SK-N-SH (cell line): ENCODE measurements around the gene CCNJL. TPM values are rescaled to one million over a fixed set of nuclear protein-coding genes. Genes with fewer than 3 reads are reported as not detected.

Experiments
- CTCF ChIA-PET: fragments of 300-600, 350-600 bp; formaldehyde crosslinking; extraction: SDS; loops from one replicate; lab custom pipeline; 2021; lab: Yijun Ruan, JAX
- POLR2A ChIA-PET: fragments of 350-600 bp; sonication (Branson Sonifier 250); formaldehyde crosslinking; extraction: SDS; loops from one replicate; lab custom pipeline; 2020; ENCODE audit warnings: antibody characterized with exemption, inconsistent platforms; lab: Yijun Ruan, JAX
- DNase-seq: peaks from one replicate; pipeline ENCODE4 v3.0.0; 2012
- H2AFZ ChIP-seq: fragments of 200-600 bp; sonication (generic); 2 replicates; pipeline ENCODE4 v1.8.1; 2016; ENCODE audit warnings: antibody characterized with exemption, mild to moderate bottlenecking, low read depth
- H3F3A ChIP-seq: fragments of 200-600 bp; sonication (generic); replicated peaks from 2 replicates; pipeline ENCODE3; 2016; ENCODE audit warnings: antibody characterized with exemption, mild to moderate bottlenecking; ENCODE audit not compliant: insufficient read depth
- H3K27ac ChIP-seq, 2 experiments: fragments of 200-500 bp in 1 of 2; fragments of 200-600 bp in 1 of 2; sonication (Bioruptor generic) in 1 of 2; sonication (generic), shearing (Covaris generic) in 1 of 2; 2 replicates each; pipeline versions ENCODE4 v1.5.1 to v1.6.1; 2014 to 2016; ENCODE audit warnings: low read depth in 2 of 2, inconsistent platforms in 1 of 2, low read length in 1 of 2, mild to moderate bottlenecking in 1 of 2, mixed read lengths in 1 of 2
- H3K27me3 ChIP-seq: fragments of 200-600 bp; sonication (generic), shearing (Covaris generic); 2 replicates; pipeline ENCODE4 v1.6.1; 2016; ENCODE audit warnings: mixed run types; ENCODE audit not compliant: insufficient read depth
- H3K36me3 ChIP-seq, 2 experiments: fragments of 200-500 bp in 1 of 2; fragments of 200-600 bp in 1 of 2; sonication (Bioruptor generic) in 1 of 2; sonication (generic) in 1 of 2; replicated peaks in 1 of 2; 2 replicates each; pipeline versions ENCODE3 to v1.5.1; 2014 to 2016; ENCODE audit warnings: low read length in 1 of 2, mild to moderate bottlenecking in 1 of 2; ENCODE audit not compliant: insufficient read depth in 2 of 2, control insufficient read depth in 1 of 2
- H3K4me1 ChIP-seq, 2 experiments: fragments of 200-500 bp in 1 of 2; fragments of 200-600 bp in 1 of 2; sonication (Bioruptor generic) in 1 of 2; sonication (generic), shearing (Covaris generic) in 1 of 2; 2 replicates each; pipeline versions ENCODE4 v1.5.1 to v1.6.1; 2014 to 2016; ENCODE audit warnings: low read depth in 1 of 2, low read length in 1 of 2, mixed run types in 1 of 2; ENCODE audit not compliant: insufficient read depth in 2 of 2, control insufficient read depth in 1 of 2
- H3K4me2 ChIP-seq: fragments of 200-600 bp; sonication (generic), shearing (Covaris generic); 2 replicates; pipeline ENCODE4 v1.6.1; 2017; ENCODE audit warnings: mixed run types
- H3K4me3 ChIP-seq, 2 experiments: fragments of 200-500 bp in 1 of 2; fragments of 200-600 bp in 1 of 2; sonication (Bioruptor generic) in 1 of 2; sonication (generic), shearing (Covaris generic) in 1 of 2; 2 replicates each; pipeline versions ENCODE4 v1.5.1 to v1.8.1; 2014 to 2016; ENCODE audit warnings: low read depth in 2 of 2, inconsistent platforms in 1 of 2, low read length in 1 of 2, mild to moderate bottlenecking in 1 of 2, mixed read lengths in 1 of 2, moderate library complexity in 1 of 2
- H3K79me2 ChIP-seq: fragments of 200-600 bp; sonication (generic); 2 replicates; pipeline ENCODE4 v1.8.1; 2017; ENCODE audit warnings: mild to moderate bottlenecking; ENCODE audit not compliant: insufficient read depth
- H3K9ac ChIP-seq: fragments of 200-600 bp; sonication (generic); 2 replicates; pipeline ENCODE4 v1.6.1; 2017; ENCODE audit warnings: mixed run types
- H3K9me2 ChIP-seq: fragments of 200-600 bp; sonication (generic); 2 replicates; pipeline ENCODE4 v1.6.1; 2017; ENCODE audit warnings: mixed run types
- H3K9me3 ChIP-seq: fragments of 200-600 bp; sonication (generic); 2 replicates; pipeline ENCODE4 v1.6.1; 2017; ENCODE audit warnings: mixed run types, mild to moderate bottlenecking, moderate library complexity
- H4K20me1 ChIP-seq: fragments of 200-600 bp; sonication (generic); 2 replicates; pipeline ENCODE4 v1.6.1; 2017; ENCODE audit warnings: mild to moderate bottlenecking, mixed run types; ENCODE audit not compliant: insufficient read depth
- CHD2 ChIP-seq: fragments of 150-350 bp; IDR thresholded peaks from 2 replicates; pipeline ENCODE4 v1.6.1; 2018; ENCODE audit warnings: low read length; ENCODE audit not compliant: partially characterized antibody
- ELF1 ChIP-seq: IDR thresholded peaks from 2 replicates; pipeline ENCODE4 v1.4.0; 2012
- FOXJ3 ChIP-seq: sonication (generic); formaldehyde crosslinking; IDR thresholded peaks from 2 replicates; pipeline ENCODE4 v1.5.1; 2020; ENCODE audit warnings: mild to moderate bottlenecking, missing genetic modification reagents
- FOXM1 ChIP-seq: IDR thresholded peaks from 2 replicates; pipeline ENCODE4 v1.4.0; 2012; ENCODE audit warnings: low read depth, mild to moderate bottlenecking
- GABPA ChIP-seq: IDR thresholded peaks from 2 replicates; pipeline ENCODE4 v1.4.0; 2012; ENCODE audit warnings: low read depth, mild to moderate bottlenecking
- JUND ChIP-seq: IDR thresholded peaks from 2 replicates; pipeline ENCODE4 v1.4.0; 2012
- MXI1 ChIP-seq: IDR thresholded peaks from 2 replicates; pipeline ENCODE4 v1.6.1; 2012; ENCODE audit warnings: mild to moderate bottlenecking, low read depth, low read length, improper control_type of control experiment
- NFIC ChIP-seq: IDR thresholded peaks from 2 replicates; pipeline ENCODE4 v1.4.0; 2012; ENCODE audit warnings: borderline replicate concordance
- NRF1 ChIP-seq: IDR thresholded peaks from 2 replicates; pipeline ENCODE4 v1.6.1; 2012; ENCODE audit warnings: low read depth, mild to moderate bottlenecking, low read length
- POLR2AphosphoS5 ChIP-seq: IDR thresholded peaks from 2 replicates; pipeline ENCODE4 v1.6.1; 2012; ENCODE audit warnings: low read depth, low read length
- RAD21 ChIP-seq: IDR thresholded peaks from 2 replicates; pipeline ENCODE4 v1.6.1; 2012; ENCODE audit warnings: mild to moderate bottlenecking, low read length
- RXRA ChIP-seq: IDR thresholded peaks from 2 replicates; pipeline ENCODE4 v1.4.0; 2012; ENCODE audit warnings: low read depth, mild to moderate bottlenecking, borderline replicate concordance
- TAF1 ChIP-seq: IDR thresholded peaks from 2 replicates; pipeline ENCODE4 v1.6.1; 2012; ENCODE audit warnings: low read depth, mild to moderate bottlenecking, low read length, moderate library complexity, borderline replicate concordance
- TCF12 ChIP-seq: IDR thresholded peaks from 2 replicates; pipeline ENCODE4 v1.4.0; 2012
- TEAD4 ChIP-seq: IDR thresholded peaks from 2 replicates; pipeline ENCODE4 v1.4.0; 2012; ENCODE audit warnings: mild to moderate bottlenecking, borderline replicate concordance; ENCODE audit not compliant: insufficient read depth
- USF1 ChIP-seq: IDR thresholded peaks from 2 replicates; pipeline ENCODE4 v1.4.0; 2012; ENCODE audit warnings: low read depth, borderline replicate concordance
- YY1 ChIP-seq: IDR thresholded peaks from 2 replicates; pipeline ENCODE4 v1.4.0; 2012; ENCODE audit warnings: low read depth, mild to moderate bottlenecking
- ZBTB33 ChIP-seq: IDR thresholded peaks from 2 replicates; pipeline ENCODE4 v1.4.0; 2012; ENCODE audit warnings: low read depth, borderline replicate concordance
- WGBS: methylation state at CpG from one replicate; pipeline ENCODE4 v1.1.6; 2017; ENCODE audit warnings: low lambda C conversion rate; 5-methylcytosine and 5-hydroxymethylcytosine counted together
- polyA plus RNA-seq, 3 experiments: library from polyadenylated mRNA; depleted of rRNA; stranded (reverse); fragments of >200 nt; gene quantifications; 2 replicates each; pipeline ENCODE4 v1.2.3, GENCODE V29; 2012
- TF ChIP-seq, protein P1 (sequence below): IDR thresholded peaks from 2 replicates; pipeline ENCODE4 v1.4.0; 2012; ENCODE audit warnings: low read depth
- TF ChIP-seq, protein P2 (sequence below): IDR thresholded peaks from 2 replicates; pipeline ENCODE4; 2012

The CCNJL gene
- polyA plus RNA-seq, 1 of the 3 experiments (the other 2 are of a cell fraction) = 7.1 TPM

- Histone ChIP-seq H3K27ac (no peak overlapping the region), H3K4me1 (peaks cover 11 to 47% of the 10 kb centered on the region in 2 experiments; a peak in 3 of 4 replicates), H3K9ac (no peak overlapping the region), H2AFZ (no peak overlapping the region), H3K36me3 (peaks cover 6 to 19% of the 10 kb centered on the region in 2 experiments), H4K20me1 (no peaks in the 10 kb centered on the region), H3K4me2 (no peak overlapping the region), H3K79me2 (no peaks in the 10 kb centered on the region), H3K9me2 (no peaks in the 10 kb centered on the region), H3F3A (no peaks in the 10 kb centered on the region), H3K4me3 (no peak overlapping the region), H3K9me3 (no peaks in the 10 kb centered on the region), H3K27me3 (no peaks in the 10 kb centered on the region)
- ChIA-PET POLR2A (interaction anchor here (1.1 kb wide), 1 partner anchor 22 kb away, joined by 3 read pairs; no protein-coding TSS in a partner anchor), CTCF (interaction anchor here (0.9 to 2.3 kb wide), 3 partner anchors 19 to 77 kb away, joined by 3 to 7 read pairs (median 4); no protein-coding TSS in a partner anchor)
- DNase-seq = no peak
- WGBS = 91% methylated on average over 5 of the region's 5 CpGs
- TF ChIP-seq NFIC (no peak), RXRA (no peak), YY1 (no peak), FOXJ3 (CRISPR knock-in tag) (no peak), TAF1 (no peak), FOXM1 (no peak), CHD2 (no peak), MXI1 (no peak), JUND (no peak), RAD21 (no peak), USF1 (no peak), NRF1 (no peak), GABPA (no peak), TCF12 (no peak), POLR2AphosphoS5 (no peak), ZBTB33 (no peak), ELF1 (no peak), TEAD4 (no peak)
- TF ChIP-seq, protein P1, sequence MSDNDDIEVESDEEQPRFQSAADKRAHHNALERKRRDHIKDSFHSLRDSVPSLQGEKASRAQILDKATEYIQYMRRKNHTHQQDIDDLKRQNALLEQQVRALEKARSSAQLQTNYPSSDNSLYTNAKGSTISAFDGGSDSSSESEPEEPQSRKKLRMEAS = no peak
- TF ChIP-seq, protein P2, sequence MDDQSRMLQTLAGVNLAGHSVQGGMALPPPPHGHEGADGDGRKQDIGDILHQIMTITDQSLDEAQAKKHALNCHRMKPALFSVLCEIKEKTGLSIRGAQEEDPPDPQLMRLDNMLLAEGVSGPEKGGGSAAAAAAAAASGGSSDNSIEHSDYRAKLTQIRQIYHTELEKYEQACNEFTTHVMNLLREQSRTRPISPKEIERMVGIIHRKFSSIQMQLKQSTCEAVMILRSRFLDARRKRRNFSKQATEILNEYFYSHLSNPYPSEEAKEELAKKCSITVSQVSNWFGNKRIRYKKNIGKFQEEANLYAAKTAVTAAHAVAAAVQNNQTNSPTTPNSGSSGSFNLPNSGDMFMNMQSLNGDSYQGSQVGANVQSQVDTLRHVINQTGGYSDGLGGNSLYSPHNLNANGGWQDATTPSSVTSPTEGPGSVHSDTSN = no peak
Measured at GRCh38 chr5:160268121-160268520, 44.2 kb downstream of the CCNJL start.
